HG02981 (cell line): Measurements from ENCODE around the gene TMEM203.

ENCODE experiments used
- ATAC-seq: cut with Tn5 transposase; IDR thresholded peaks from one replicate; pipeline ENCODE4 v1.9.1; 2021; ENCODE audit warnings: mild to moderate bottlenecking, moderate library complexity; ENCODE audit not compliant: unreplicated experiment

Gene TMEM203

DNA sequence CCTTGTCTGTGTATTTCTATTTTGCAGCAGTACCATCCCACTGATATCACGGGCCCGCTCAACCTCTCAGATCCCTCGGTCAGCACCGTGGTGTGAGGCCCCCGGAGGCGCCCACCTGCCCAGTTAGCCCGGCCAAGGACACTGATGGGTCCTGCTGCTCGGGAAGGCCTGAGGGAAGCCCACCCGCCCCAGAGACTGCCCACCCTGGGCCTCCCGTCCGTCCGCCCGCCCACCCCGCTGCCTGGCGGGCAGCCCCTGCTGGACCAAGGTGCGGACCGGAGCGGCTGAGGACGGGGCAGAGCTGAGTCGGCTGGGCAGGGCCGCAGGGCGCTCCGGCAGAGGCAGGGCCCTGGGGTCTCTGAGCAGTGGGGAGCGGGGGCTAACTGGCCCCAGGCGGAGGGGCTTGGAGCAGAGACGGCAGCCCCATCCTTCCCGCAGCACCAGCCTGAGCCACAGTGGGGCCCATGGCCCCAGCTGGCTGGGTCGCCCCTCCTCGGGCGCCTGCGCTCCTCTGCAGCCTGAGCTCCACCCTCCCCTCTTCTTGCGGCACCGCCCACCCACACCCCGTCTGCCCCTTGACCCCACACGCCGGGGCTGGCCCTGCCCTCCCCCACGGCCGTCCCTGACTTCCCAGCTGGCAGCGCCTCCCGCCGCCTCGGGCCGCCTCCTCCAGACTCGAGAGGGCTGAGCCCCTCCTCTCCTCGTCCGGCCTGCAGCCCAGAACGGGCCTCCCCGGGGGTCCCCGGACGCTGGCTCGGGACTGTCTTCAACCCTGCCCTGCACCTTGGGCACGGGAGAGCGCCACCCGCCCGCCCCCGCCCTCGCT is 37.5 kb downstream of the TMEM203 start:
- no peak for ATAC-seq

- no peak for ATAC-seq
These were observed 38.1 kb downstream of the TMEM203 start for GRCh38 chr9:137167277-137167746.

- no peak for ATAC-seq
These were observed 38.8 kb downstream of the TMEM203 start for GRCh38 chr9:137166380-137167229.

DNA sequence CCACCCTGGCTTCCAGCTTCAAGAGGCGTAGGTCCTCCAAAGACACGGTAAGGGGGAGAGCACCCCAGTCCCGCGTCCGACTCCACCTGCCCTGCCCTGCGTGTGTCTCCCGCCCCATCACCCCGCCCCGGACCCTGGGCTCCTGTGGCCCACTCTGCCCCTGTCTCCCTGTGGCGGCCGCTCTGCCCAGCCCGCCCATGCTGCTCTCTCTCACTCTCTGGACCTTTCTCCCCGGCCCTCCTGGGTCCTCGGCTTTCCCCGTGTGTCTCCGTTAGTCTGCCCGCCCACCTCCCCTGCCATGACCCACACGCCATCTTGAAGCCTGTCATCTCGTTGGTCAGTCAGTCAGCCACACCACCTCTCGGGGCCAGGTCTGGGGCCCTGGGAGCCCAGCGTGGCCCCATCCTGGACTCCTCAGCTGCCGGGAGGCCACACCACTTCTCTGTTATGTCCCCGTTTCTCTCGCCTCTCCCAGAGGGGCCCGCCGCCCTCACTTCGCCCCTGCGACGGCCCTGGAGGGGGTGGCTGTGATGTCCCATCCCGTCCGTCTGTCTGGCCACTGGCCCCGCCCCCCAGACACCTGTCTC is 40.1 kb downstream of the TMEM203 start:
- no peak for ATAC-seq

- ATAC-seq: no peak
These were observed 40.8 kb downstream of the TMEM203 start for GRCh38 chr9:137164370-137165249.

DNA sequence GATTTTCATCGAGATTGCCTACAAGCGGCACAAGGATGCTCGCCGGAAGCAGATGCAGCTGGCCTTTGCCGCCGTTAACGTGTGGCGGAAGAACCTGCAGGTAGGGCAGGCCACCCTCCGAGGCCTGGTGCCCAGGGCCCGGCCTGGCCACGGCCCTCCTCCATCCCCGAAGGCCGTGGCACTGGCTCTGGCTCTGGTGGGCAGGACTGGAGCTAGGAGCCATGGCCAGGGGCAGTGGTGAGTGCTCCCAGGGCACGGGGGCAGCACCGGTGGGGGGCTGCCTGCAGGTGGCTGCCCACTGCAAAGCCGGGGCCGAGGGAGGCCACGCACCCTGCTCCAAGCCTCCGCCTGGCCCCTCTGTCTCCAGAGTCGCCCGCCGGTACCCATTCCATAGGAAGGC is 41.6 kb downstream of the TMEM203 start:
- no peak for ATAC-seq

DNA sequence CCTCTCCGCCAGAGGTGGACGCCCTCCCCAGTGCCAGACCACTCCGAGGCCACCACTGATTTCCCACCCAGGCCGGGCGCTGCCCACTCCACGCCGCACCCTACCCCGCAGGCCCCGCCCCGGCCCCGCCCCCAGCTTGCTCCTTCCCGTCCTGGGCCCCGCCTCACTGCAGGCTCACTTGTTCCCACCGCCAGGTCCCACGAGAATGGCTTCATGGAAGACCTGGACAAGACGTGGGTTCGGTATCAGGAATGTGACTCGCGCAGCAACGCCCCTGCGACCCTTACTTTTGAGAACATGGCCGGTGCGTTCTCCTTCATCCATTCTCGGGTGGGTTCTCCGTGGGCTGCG is 42.1 kb downstream of the TMEM203 start:
- no peak for ATAC-seq

DNA sequence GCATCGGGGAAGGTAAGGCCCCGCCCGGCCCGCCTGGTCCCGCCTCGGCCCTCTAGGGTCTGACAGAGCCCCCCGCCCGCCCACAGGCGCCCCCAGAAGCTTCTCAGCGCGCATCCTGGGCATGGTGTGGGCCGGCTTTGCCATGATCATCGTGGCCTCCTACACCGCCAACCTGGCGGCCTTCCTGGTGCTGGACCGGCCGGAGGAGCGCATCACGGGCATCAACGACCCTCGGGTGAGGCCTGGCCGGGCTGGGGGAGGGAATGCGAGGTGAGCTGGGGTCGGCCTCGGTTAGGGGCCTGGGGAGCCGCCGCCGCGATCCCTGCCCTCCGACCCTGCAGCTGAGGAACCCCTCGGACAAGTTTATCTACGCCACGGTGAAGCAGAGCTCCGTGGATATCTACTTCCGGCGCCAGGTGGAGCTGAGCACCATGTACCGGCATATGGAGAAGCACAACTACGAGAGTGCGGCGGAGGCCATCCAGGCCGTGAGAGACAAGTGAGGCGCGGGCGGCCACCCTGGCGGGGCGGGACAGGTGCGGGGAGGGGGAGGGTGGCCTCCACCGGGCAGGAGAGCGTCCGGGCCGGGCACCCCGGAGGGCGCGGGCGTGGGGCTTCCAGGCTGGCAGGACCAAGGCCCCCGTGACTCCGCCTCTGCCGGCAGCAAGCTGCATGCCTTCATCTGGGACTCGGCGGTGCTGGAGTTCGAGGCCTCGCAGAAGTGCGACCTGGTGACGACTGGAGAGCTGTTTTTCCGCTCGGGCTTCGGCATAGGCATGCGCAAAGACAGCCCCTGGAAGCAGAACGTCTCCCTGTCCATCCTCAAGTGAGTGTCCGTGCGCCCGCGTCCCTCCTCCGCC is 42.7 kb downstream of the TMEM203 start:
- ATAC-seq: no peak

DNA sequence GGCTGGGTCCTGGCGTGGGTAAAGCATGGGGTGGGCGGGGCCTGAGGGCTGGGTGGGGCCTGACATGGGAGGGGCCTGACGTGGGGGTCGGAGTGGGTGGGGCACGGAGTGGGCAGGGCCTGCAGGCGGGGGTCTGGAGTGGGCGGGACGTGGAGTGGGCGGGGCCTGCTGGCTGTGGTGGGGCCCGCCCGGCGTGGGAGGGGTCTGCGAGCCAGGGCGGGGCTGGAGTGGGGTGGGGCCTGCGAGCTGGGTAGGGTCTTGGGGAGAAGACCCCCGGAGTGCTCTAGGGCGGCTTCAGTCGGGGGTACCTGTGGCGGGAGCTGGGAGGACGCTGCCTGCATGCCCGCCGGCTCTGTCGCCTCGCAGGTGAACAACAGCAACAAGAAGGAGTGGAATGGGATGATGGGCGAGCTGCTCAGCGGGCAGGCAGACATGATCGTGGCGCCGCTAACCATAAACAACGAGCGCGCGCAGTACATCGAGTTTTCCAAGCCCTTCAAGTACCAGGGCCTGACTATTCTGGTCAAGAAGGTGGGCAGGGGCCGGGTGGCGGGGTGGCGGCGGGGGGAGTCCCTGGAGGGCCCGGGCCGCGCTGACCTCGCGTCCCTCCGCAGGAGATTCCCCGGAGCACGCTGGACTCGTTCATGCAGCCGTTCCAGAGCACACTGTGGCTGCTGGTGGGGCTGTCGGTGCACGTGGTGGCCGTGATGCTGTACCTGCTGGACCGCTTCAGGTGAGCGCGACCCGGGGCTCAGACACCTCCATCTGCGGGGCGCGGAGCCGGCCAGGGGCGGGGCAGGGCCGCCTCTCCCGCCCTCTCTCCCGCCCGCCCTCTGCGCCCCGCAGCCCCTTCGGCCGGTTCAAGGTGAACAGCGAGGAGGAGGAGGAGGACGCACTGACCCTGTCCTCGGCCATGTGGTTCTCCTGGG is 43.6 kb downstream of the TMEM203 start:
- no peak for ATAC-seq

- ATAC-seq: no peak
These were observed 44.5 kb downstream of the TMEM203 start for GRCh38 chr9:137160716-137161557.

- ATAC-seq: no peak
These were observed 45.4 kb downstream of the TMEM203 start for GRCh38 chr9:137160054-137160425.

GRCh38 chr9:137159105-137160053 is 46.1 kb downstream of the TMEM203 start:
- ATAC-seq: no peak

DNA sequence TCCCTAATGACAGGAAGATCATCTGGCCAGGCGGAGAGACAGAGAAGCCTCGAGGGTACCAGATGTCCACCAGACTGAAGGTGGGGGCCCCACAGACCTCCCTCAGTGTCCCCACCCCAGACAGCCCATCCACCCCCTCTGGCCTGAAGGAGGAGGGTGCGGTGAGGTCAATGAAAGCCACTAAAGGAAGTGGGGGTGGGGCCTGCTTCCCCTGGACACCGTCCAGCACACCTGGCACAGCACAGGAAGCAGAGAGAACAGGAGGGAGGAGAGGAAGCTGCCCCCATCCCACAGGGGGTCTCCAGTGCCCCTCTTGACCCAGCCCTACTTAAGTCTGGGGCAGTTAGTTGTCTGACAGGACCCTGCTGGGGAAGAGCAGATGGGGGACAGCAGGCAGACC is 46.8 kb downstream of the TMEM203 start:
- no peak for ATAC-seq

DNA sequence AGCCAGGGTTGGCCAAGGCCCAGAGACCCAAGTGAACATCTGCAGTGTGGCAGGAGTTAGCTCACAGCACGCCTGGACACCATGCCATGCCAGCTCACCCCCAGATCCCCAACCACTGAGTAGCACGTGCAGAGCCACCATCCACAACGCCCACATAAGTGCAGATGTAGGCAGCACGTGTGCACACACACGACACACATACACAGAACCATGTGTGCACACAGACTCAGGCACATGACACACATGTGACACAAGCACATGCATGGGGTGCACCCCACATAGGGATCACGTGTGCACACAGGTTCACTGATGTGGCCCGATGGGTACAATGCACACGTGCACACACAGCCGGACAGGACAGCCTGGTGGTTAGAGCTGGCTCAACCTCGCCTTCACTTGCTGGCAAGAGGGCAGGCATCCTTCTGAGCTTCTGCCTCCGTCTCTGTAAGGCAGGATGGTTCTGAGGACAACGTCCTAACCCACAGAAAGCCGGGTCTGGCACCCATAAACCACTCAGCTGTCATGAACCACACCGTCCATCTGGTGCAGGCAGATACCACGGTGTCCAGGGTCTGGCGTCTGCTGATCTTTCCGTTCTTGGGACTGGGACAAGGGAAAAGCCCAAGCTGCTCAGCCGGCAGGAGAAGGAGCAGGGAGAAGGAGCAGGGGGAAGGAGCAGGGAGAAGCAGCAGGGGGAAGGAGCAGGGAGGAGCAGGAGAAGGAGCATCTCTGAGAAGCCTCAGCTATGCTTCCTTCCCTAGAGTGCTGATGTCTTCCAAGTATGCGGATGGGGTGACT is 47.6 kb downstream of the TMEM203 start:
- ATAC-seq: no peak

- ATAC-seq: no peak
These were observed 48.7 kb downstream of the TMEM203 start for GRCh38 chr9:137156567-137157375.
